CD4-positive, alpha-beta T cell treated with Interleukin-12 subunit alpha and Interleukin-12 subunit beta, for 1 hour (primary cell): ENCODE measurements around the gene IGF1R.

Experiments used
- DNase-seq: peaks from one replicate; pipeline ENCODE4 v3.0.0-alpha.2; 2020

Gene IGF1R

DNA sequence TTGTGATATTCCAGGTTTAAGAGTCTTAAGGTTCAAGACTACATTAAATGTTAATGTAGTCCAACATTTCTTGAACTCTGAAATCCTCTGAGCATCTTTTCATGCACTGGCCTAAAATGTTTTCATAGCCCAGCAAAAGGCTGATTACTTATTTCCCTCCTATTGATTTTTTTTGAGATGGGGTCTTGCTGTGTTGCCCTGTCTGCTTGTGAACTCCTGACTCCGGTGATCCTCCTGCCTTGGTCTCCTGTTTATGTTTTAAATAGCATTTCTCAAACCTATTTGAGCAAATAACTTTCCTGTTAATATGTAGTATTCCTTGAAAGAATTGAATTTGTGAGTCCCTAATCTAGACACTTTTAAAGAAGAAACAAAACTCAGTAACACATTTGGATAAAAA, 133.5 kb downstream of the IGF1R start:
- DNase-seq, result no peak

GRCh38 chr15:98782801-98783200, 134.5 kb downstream of the IGF1R start:
- DNase-seq, result no peak

DNA sequence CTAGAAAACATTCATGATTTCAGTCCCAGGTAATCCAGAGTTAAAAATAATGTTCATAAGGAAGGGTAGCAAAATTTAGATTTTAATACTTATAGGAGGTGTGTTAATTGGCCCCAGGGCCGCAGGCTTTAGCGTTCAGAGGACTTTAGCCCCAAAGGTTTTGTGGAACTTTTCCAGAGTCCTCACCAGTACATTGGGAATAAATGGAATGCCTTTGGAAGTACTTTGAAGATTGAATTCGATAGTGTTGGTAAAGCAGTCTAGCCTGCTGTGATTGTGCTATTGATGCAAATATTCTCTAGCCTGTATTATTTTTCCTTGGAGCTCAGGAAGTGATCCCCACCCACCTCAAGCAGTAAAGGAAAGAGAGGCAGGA, 137.1 kb downstream of the IGF1R start:
- no peak for DNase-seq

DNA sequence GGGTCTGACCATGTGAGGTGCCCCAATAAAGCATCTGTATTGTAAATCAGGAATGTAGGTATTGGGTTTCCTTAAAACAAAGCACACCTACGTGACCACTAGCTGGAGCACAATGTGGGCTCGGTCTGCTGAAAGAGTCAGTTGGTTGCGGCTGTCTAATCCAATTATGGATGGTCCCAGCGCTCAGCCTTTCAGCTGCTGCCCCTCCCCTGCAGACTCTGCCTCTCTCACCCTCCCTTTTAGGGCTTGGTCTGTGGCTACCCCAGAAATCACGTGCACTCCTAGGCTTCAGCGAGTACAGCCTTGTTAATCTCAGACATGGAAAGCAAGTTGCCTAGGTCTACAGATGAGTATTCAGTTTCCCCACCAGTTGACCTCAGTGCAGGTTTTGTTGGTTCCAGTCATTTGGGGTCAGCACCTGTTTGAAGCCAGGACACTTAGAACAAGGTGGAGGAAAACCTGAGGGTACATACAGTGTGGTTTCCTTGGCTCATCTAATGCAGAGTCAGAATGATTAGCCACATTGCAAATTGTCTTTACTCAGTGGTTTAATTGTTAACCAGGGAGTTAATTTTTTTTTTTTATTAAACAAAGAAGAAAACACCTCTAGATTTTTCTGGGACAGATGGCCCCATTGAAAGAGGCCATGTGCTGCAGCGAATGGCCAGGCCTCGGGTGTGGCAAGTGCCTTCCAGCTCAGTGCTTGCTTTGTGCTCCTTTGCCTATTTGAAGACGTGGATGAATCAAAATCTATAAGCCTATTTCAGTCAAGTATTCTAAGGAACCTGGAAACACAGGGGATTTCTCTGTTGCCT, 137.7 kb downstream of the IGF1R start:
- DNase-seq, result no peak

GRCh38 chr15:98786717-98787116, 138.4 kb downstream of the IGF1R start:
- no peak for DNase-seq

- no peak for DNase-seq
These were observed 138.9 kb downstream of the IGF1R start for GRCh38 chr15:98787194-98787593.

GRCh38 chr15:98787936-98788757, 139.8 kb downstream of the IGF1R start:
- DNase-seq, result no peak

DNA sequence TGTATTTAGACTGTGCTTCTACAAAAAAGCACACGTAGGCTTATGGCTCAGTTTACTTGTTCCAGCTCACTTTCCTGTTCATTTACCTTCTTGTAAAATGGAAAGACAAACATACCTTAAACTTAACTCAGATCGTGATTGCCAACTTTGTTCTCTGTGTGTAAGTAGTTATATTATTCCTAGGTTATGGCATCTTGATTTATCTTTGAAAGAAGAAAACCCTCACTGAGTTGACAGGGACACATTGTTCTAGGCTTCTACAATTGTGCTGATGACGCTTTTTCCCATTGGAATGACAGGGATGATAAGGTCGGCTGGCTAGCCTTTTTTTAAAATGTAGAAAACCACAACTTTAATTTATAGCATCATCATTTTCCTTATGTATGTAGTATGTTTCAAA, 140.7 kb downstream of the IGF1R start:
- no peak for DNase-seq

- no peak for DNase-seq
These were observed 141.9 kb downstream of the IGF1R start for GRCh38 chr15:98790270-98790669.

DNA sequence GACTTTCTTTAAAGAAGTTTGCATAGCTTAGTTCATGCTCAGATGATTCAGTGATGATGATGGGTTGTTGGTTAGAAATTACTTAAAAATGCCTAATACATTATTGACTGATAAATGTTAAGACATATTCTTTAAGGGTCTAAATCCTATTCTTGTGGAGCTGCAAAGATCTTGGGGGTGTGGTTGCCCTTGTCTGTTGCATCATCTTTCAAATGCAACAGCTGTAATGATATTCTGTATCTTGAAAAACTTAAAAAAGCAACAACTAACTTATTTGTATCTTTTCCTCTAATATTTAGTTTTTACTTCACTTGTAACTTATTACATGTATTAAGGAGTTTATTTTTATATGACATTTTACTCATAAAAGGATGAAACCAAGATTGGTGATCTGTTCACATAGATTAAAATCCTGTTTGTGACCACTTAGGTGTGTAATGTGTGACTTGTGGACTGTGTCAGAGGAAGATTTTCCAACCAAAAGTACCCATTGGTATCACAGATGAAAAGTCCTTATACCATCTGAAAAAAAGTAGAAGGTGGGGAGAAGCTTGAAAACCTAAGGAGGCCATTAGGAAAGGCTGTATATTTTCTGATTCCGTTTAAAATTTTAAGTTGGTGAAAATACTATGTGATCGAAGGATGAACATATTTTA, 142.8 kb downstream of the IGF1R start:
- no peak for DNase-seq

DNA sequence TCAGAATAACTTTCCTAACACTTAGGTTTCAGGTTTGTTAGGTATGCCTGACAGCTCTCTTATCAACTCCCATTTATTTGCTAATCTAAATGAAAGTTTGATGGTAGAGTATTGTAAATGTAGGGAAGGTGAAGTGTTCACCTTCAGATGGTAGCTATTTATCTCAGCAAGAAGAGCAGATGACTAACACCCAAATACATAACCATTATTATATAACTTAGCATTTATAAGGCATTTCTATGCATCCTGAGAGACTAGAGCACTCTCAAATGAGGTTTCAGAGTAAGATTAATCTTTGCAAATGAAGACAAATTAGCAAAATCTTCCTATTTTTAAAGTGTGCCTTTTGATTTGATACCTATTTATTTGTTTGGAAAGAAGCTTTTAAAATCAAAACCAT, 143.8 kb downstream of the IGF1R start:
- DNase-seq, result no peak

- DNase-seq, result no peak
These were observed 145.9 kb downstream of the IGF1R start for GRCh38 chr15:98794211-98794610.

GRCh38 chr15:98794748-98795147, 146.4 kb downstream of the IGF1R start:
- DNase-seq, result no peak

DNA sequence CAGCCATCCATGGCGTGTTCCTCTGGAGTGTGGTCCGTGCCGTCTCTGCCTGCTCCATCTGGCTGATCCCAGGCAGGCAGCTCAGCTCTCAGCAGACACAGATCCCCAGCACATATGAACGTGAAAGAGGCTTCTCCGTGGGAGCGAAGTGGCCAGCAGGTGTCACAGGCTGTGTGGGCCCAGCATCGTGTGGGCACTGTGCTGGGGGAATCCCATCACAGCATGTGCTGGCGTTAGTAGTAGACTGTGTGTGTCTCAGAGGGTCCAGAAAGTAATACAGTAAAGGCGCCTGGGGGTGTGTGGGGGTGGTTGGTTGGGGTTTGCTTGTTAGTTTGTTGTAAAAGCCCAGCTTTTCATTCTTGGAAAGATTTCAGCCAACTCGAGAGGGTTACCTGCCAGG, 147.6 kb downstream of the IGF1R start:
- DNase-seq, result no peak

GRCh38 chr15:98796685-98797357, 148.5 kb downstream of the IGF1R start:
- no peak for DNase-seq

DNA sequence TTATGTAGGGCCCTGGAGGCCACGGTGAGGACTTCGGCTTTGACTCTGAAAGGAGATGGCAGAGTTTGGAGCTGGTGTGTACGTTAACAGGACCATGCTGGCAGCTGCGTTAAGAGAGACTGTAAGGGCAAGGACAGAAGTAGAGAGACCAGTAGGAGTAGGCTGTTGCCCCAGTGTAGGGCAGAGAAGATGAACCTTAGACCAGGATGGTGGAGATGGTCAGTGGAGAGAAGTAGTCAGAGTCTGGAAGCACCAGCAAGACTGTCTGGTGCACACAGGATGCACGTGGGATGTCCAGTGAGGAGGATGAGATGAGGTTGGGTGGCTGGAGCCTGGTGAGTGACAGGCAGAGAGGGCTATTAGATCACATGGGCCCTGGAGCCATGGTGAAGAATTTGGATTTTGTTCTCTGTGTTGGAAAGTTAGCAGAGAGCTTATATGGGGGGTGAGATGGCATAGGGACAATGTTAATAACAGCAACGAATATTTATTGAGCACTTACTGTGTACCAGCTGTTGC, 150.1 kb downstream of the IGF1R start:
- no peak for DNase-seq

GRCh38 chr15:98799461-98800390, 151.4 kb downstream of the IGF1R start:
- DNase-seq, result no peak

DNA sequence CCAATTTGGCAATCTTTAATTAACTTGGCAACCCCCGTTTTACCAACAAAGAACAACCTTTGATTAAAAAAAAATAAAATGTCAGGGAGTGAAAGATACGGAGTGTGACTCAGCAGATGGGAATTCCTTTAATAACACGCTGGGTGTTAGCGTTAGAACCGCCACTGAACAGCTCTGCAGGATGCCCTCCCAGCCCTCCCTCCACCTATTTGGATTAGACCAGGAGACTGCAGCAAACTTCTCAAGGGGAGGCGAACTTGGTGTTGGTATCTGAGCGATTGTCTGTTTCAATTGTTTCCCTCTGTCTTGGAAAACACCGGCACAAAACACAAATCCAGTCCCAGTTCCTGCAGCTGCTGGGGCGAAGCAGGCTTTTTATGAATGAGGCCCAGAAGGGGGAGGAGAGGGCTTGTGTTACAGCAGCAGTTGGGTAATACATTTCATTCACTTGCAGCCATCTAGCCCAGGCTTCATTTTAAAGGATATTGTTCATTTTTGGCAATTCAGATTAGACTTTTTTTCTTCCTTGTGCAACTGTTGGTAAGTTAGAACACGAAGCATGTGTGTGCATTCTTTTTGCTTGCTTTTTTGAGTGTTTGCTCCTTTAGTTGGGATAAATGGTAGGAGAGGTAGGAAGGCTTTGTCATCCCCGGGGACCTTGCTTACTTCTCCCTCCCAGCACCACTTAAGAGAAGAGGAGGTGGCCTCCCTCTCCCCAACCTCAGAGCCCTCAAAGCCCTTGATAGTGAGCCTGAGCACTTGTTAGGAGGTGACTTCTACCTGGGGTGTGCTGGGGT, 152.3 kb downstream of the IGF1R start:
- DNase-seq, result no peak

- no peak for DNase-seq
These were observed 152.9 kb downstream of the IGF1R start for GRCh38 chr15:98801234-98801561.

DNA sequence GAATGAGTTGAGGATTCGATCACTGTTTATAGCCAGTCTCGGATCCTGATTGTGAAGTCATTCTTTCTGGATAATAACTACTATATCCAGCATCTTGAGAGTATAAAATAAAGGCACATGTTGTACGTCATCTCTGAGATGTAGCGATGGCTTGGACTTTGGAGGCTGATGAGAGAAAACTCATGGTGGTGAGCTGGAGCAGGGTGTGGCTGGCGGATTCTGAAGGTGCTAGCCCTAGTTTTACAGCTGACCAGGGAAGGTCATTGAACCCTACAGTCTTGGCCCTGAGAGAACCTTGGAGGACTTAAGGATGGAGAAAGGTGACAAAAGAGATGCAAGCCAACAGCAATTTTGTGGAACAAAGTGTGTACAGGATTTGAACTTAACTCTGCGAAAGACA, 153.8 kb downstream of the IGF1R start:
- no peak for DNase-seq
